K562 (cell line): ENCODE measurements around the gene MARCKSL1. TPM values are rescaled to one million over a fixed set of nuclear protein-coding genes. Genes with fewer than 3 reads are reported as not detected.
A peak's percentile ranks its signal among the peaks of the same experiment; 100 is the strongest.

Experiments used
- ATAC-seq: fragments of 200-7000 bp; cut with Tn5 transposase; 3 replicates; pipeline ENCODE4 v1.9.1; 2020; ENCODE audit warnings: moderate library complexity
- BruUV-seq: library from RNA; stranded (reverse); fragments of 400-500 nt; replicated peaks from 2 replicates; lab custom pipeline; 2021; lab: Mats Ljungman, UMichigan
- CTCF ChIA-PET: fragments of 300-600 bp; formaldehyde crosslinking; extraction: SDS; loops from one replicate; lab custom pipeline; 2021; ENCODE audit warnings: low intra/inter-chr PET ratio; lab: Yijun Ruan, JAX
- POLR2A ChIA-PET: fragments of 300-600, 350-650 bp; sonication (Branson Sonifier 250); formaldehyde crosslinking; extraction: SDS; loops from one replicate; lab custom pipeline; 2021; ENCODE audit warnings: antibody characterized with exemption, inconsistent platforms; lab: Yijun Ruan, JAX
- DNase-seq, 4 experiments: peaks; one replicate each; pipeline versions ENCODE4 v3.0.0 to v3.0.0-alpha.2; 2011 to 2018; ENCODE audit warnings: low spot score in 3 of 4, mixed read lengths in 3 of 4; ENCODE audit errors: extremely low read depth in 1 of 4
- FAIRE-seq: peaks from 2 replicates; lab custom pipeline; 2011; peaks lifted over from hg19 to GRCh38; lab: Jason Lieb, UNC
- H2AFZ ChIP-seq: 2 replicates; pipeline ENCODE4 v1.6.0; 2011; ENCODE audit warnings: low read depth, low read length, control low read depth, inconsistent platforms
- H3K27ac ChIP-seq: fragments of 200-600 bp; 3 replicates; pipeline ENCODE4 v1.8.0; 2011; ENCODE audit warnings: low read depth, mild to moderate bottlenecking, control low read depth, inconsistent platforms, low read length, moderate library complexity, mixed read lengths; ENCODE audit errors: extremely low read depth
- H3K27me3 ChIP-seq, 2 experiments: fragments of 300-600 bp in 1 of 2; 2 replicates in 1 of 2; 3 replicates in 1 of 2; pipeline versions ENCODE4 v1.6.0 to v1.8.0; 2011; ENCODE audit warnings: inconsistent platforms in 2 of 2, low read length in 2 of 2, mild to moderate bottlenecking in 1 of 2, mixed read lengths in 1 of 2, moderate library complexity in 1 of 2; ENCODE audit not compliant: control insufficient read depth in 2 of 2, insufficient read depth in 2 of 2
- H3K36me3 ChIP-seq: fragments of 300-600 bp; 3 replicates; pipeline ENCODE4 v1.8.0; 2011; ENCODE audit warnings: mild to moderate bottlenecking, low read length, inconsistent platforms; ENCODE audit not compliant: control insufficient read depth, insufficient read depth
- H3K4me1 ChIP-seq, 2 experiments: fragments of 200-600 bp in 1 of 2; replicated peaks in 1 of 2; 2 replicates in 1 of 2; 3 replicates in 1 of 2; pipeline versions ENCODE4 v1.5.1 to v1.8.0; 2011; ENCODE audit warnings: inconsistent platforms in 2 of 2, low read length in 2 of 2, mild to moderate bottlenecking in 1 of 2, mixed read lengths in 1 of 2, moderate library complexity in 1 of 2; ENCODE audit not compliant: control insufficient read depth in 2 of 2, insufficient read depth in 2 of 2
- H3K4me2 ChIP-seq: 2 replicates; pipeline ENCODE4 v1.6.1; 2011; ENCODE audit warnings: low read length, control low read depth, inconsistent platforms, mixed read lengths; ENCODE audit not compliant: insufficient read depth
- H3K4me3 ChIP-seq: fragments of 200-600 bp; sonication (generic), shearing (Covaris generic); 2 replicates; pipeline ENCODE4 v1.5.1; 2016; ENCODE audit warnings: control low read depth, inconsistent platforms
- H3K79me2 ChIP-seq: fragments of 200-600 bp; 3 replicates; pipeline ENCODE4 v1.8.0; 2011; ENCODE audit warnings: low read length, inconsistent platforms; ENCODE audit not compliant: control insufficient read depth, insufficient read depth
- H3K9ac ChIP-seq, 2 experiments: 2 replicates each; pipeline versions ENCODE4 v1.6.0 to v1.6.1; 2011; ENCODE audit warnings: low read depth in 2 of 2, low read length in 2 of 2, control low read depth in 1 of 2, inconsistent platforms in 1 of 2, mild to moderate bottlenecking in 1 of 2, mixed read lengths in 1 of 2; ENCODE audit not compliant: insufficient read depth in 1 of 2
- H3K9me1 ChIP-seq: one replicate; pipeline ENCODE4 v1.6.0; 2011; ENCODE audit warnings: inconsistent platforms, mild to moderate bottlenecking, low read length, moderate library complexity; ENCODE audit not compliant: control insufficient read depth, insufficient read depth
- H3K9me3 ChIP-seq: replicated peaks from 2 replicates; pipeline ENCODE4 v1.5.1; 2011; ENCODE audit warnings: low read depth, low read length, inconsistent platforms; ENCODE audit not compliant: control insufficient read depth, insufficient read depth
- H4K20me1 ChIP-seq: replicated peaks from 2 replicates; pipeline ENCODE4 v1.6.1; 2011; ENCODE audit warnings: low read length, inconsistent platforms, mixed read lengths; ENCODE audit not compliant: control insufficient read depth, insufficient read depth
- ARID1B ChIP-seq: fragments of 450-650 bp; IDR thresholded peaks from 2 replicates; pipeline ENCODE4 v1.6.1; 2016; ENCODE audit warnings: antibody characterized with exemption, mild to moderate bottlenecking, inconsistent platforms
- CBFA2T3 ChIP-seq: fragments of 450-650 bp; IDR thresholded peaks from 2 replicates; pipeline ENCODE4 v1.6.1; 2017
- HDAC1 ChIP-seq, 2 experiments: fragments of 450-650 bp; IDR thresholded peaks; 2 replicates each; pipeline ENCODE4 v1.6.1; 2016 to 2017; ENCODE audit warnings: inconsistent platforms in 1 of 2, mild to moderate bottlenecking in 1 of 2, moderate library complexity in 1 of 2
- LEF1 ChIP-seq: fragments of 450-650 bp; IDR thresholded peaks from 2 replicates; pipeline ENCODE4 v1.6.1; 2016; ENCODE audit warnings: mild to moderate bottlenecking
- MCM7 ChIP-seq, 2 experiments: fragments of 450-650 bp; IDR thresholded peaks; 2 replicates each; pipeline ENCODE4 v1.6.1; 2016 to 2018
- NR2C2 ChIP-seq, 2 experiments: fragments of 200-800 bp in 1 of 2; sonication (Bioruptor generic) in 1 of 2; sonication (generic) in 1 of 2; formaldehyde crosslinking in 1 of 2; IDR thresholded peaks; 2 replicates each; pipeline versions ENCODE4 v1.6.1 to v1.8.0; 2016 to 2022; ENCODE audit warnings: mild to moderate bottlenecking in 1 of 2, missing compliant biosample characterization in 1 of 2, missing genetic modification characterization in 1 of 2, missing genetic modification reagents in 1 of 2
- RAD21 ChIP-seq, 2 experiments: fragments of 250-450 bp in 1 of 2; fragments of 450-650 bp in 1 of 2; sonication (Bioruptor Pico) in 1 of 2; formaldehyde crosslinking in 1 of 2; IDR thresholded peaks in 1 of 2; conservative IDR thresholded peaks in 1 of 2; 2 replicates each; pipeline versions ENCODE4 v1.4.0 to v1.8.0; 2020 to 2022; ENCODE audit warnings: mild to moderate bottlenecking in 2 of 2, moderate library complexity in 1 of 2
- RBM15 ChIP-seq: fragments of 200-400 bp; formaldehyde crosslinking; IDR thresholded peaks from 2 replicates; pipeline ENCODE4 v1.6.1; 2018; ENCODE audit warnings: mild to moderate bottlenecking, low read length, moderate library complexity; ENCODE audit not compliant: insufficient read depth
- ZNF23 ChIP-seq: fragments of 250-450 bp; sonication (Bioruptor Pico); IDR thresholded peaks from 2 replicates; pipeline ENCODE4 v1.4.0; 2020; ENCODE audit warnings: mild to moderate bottlenecking
- ZNF695 ChIP-seq: fragments of 450-650 bp; formaldehyde crosslinking; IDR thresholded peaks from 2 replicates; pipeline ENCODE4 v1.4.0; 2020; ENCODE audit warnings: mild to moderate bottlenecking, moderate library complexity
- WGBS: fragments of 100-300 bp; shearing (Covaris generic); methylation state at CpG from one replicate; pipeline ENCODE4 v1.1.6; 2016; ENCODE audit warnings: low coverage, mixed read lengths; ENCODE audit not compliant: insufficient coverage; ENCODE audit errors: missing lambda C conversion rate; 5-methylcytosine and 5-hydroxymethylcytosine counted together
- in situ Hi-C: fragments of 300-500 bp; cut with MboI; formaldehyde crosslinking; loops from 4 replicates; pipeline ENCODE4 v1.15.0; 2018; ENCODE audit warnings: inconsistent platforms, mixed read lengths
- intact Hi-C: fragments of 100-400 bp; cut with micrococcal nuclease; formaldehyde crosslinking; loops from 2 replicates; pipeline ENCODE4 v1.14.2; 2022
- polyA plus RNA-seq, 8 experiments: library from polyadenylated mRNA; depleted of rRNA in 4 of 8; stranded (reverse) in 5 of 8; unstranded in 3 of 8; fragments of >200 nt; fragmentation: Nextera tagmentation in 2 of 8; fragmentation: Illumina TruSeq in 1 of 8; extraction: Ambion mirVana in 2 of 8; extraction: Trizol in 1 of 8; gene quantifications; 2 replicates each; pipeline versions ENCODE4 v1.2.1 to v1.2.3, GENCODE V29; 2011 to 2014; ENCODE audit warnings: inconsistent platforms in 1 of 8, missing spikeins in 1 of 8
- total RNA-seq, 7 experiments: library from RNA; depleted of rRNA in 6 of 7; stranded (reverse); fragments of >200 nt in 6 of 7; fragmentation: Illumina TruSeq in 2 of 7; extraction: Trizol in 2 of 7; gene quantifications; 2 replicates each; pipeline versions ENCODE4 v1.2.1 to v1.2.3, GENCODE V29; 2011 to 2021; ENCODE audit warnings: low replicate concordance in 1 of 7
- TF ChIP-seq, protein P1 (sequence below): sonication (generic); formaldehyde crosslinking; IDR thresholded peaks from 2 replicates; pipeline ENCODE4 v1.8.1; 2022; ENCODE audit warnings: missing genetic modification reagents
- TF ChIP-seq, protein P2 (sequence below): fragments of 450-650 bp; IDR thresholded peaks from 2 replicates; pipeline ENCODE4 v1.6.1; 2017; ENCODE audit warnings: mild to moderate bottlenecking, moderate library complexity
- TF ChIP-seq, protein P3 (sequence below): sonication (generic); formaldehyde crosslinking; IDR thresholded peaks from 2 replicates; pipeline ENCODE4 v1.8.0; 2022; ENCODE audit warnings: missing genetic modification reagents, mild to moderate bottlenecking, borderline replicate concordance
- TF ChIP-seq, protein P4 (sequence below): fragments of 450-650 bp; IDR thresholded peaks from 2 replicates; pipeline ENCODE4 v1.7.0; 2016; ENCODE audit warnings: borderline replicate concordance
- TF ChIP-seq, protein P5 (sequence below): fragments of 250-450 bp; sonication (Bioruptor Pico); IDR thresholded peaks from 2 replicates; pipeline ENCODE4 v1.8.0; 2021; ENCODE audit warnings: moderate library complexity, mild to moderate bottlenecking, inconsistent platforms

The MARCKSL1 gene
- total and polyA plus RNA-seq, 9 of the 15 experiments (the other 6 are each of a cell fraction or from before 2014, with no cell fraction given) = 14.7 to 325 (median 155) TPM

DNA sequence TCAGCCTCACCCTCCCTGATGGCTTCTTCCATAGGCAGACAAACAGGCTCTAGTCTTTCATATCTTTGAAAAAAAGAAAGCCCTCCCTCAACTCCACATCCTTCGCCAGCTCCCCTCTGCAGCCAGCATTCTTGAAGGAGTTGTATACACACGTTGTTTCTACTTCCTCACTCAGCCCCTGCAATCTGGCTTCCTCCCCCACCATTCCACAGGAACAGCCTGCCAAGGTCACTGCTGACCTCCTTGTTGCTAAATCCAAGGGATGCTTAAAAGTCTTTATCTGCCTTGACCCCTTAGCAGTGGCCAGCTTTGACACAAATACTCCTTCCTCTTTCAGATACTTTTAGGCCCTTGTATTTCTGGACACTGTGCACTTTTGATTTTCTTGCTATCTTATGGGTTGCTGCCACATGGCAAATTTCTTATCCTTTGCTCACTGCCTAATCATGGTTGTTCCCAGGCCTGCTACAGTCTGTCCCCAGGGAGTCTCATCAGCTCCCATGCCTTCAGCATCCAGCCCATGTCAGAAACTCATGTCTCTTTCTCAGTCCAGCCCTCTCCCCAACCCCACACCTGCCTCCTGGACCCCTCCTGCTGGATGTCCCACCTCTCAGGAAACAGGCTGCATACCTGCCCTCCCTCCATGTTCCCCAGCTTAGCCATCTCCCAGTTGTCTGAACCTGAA lies 18.0 kb upstream of the MARCKSL1 start:
- POLR2A ChIA-PET = interaction anchor here (0.6 to 3.8 kb wide), 5 partner anchors 9 to 22 kb away, joined by 4 to 36 read pairs (median 8); partner anchors contain the start of gene MARCKSL1
- no peak for ATAC-seq
- H3K9ac ChIP-seq = peak overlapping the region in 1 of 2 experiments; percentile 54; a peak in 2 of 4 replicates
- intact Hi-C loops (loop anchor here (5.0 kb wide), 1 partner anchor 148 kb away; no protein-coding TSS in a partner anchor), in situ Hi-C loops (no loop called here)
- CTCF ChIA-PET = no interaction called here
- BruUV-seq = no TSS peak
- 0 out of 2 replicates have a peak, but pooled peaks cover 6% of the 10 kb centered on the region for H4K20me1 ChIP-seq
- DNase-seq = peak in 1 of 4 experiments; percentile 52
- peaks cover 8% of the 10 kb centered on the region; the same call in 1 of the 3 replicates for H3K36me3 ChIP-seq
- H3K4me2 ChIP-seq = no peak overlapping the region
- H3K27me3 ChIP-seq = no peaks in the 10 kb centered on the region
- H3K27ac ChIP-seq = no peak overlapping the region
- no peaks in the 10 kb centered on the region for H3K9me1 ChIP-seq
- H2AFZ ChIP-seq = no peak overlapping the region
- no peak for FAIRE-seq
- H3K4me3 ChIP-seq = no peak overlapping the region
- H3K79me2 ChIP-seq = peaks cover 12% of the 10 kb centered on the region; the same call in 2 of the 3 replicates
- H3K9me3 ChIP-seq = no peaks in the 10 kb centered on the region; the same call in 1 of the 2 replicates
- 41% methylated on average over 2 of the region's 2 CpGs for WGBS
- H3K4me1 ChIP-seq = peaks cover 28 to 42% of the 10 kb centered on the region in 2 experiments
- TF ChIP-seq, protein P1, sequence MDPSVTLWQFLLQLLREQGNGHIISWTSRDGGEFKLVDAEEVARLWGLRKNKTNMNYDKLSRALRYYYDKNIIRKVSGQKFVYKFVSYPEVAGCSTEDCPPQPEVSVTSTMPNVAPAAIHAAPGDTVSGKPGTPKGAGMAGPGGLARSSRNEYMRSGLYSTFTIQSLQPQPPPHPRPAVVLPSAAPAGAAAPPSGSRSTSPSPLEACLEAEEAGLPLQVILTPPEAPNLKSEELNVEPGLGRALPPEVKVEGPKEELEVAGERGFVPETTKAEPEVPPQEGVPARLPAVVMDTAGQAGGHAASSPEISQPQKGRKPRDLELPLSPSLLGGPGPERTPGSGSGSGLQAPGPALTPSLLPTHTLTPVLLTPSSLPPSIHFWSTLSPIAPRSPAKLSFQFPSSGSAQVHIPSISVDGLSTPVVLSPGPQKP (CRISPR knock-in tag) = no peak
- TF ChIP-seq, protein P2, sequence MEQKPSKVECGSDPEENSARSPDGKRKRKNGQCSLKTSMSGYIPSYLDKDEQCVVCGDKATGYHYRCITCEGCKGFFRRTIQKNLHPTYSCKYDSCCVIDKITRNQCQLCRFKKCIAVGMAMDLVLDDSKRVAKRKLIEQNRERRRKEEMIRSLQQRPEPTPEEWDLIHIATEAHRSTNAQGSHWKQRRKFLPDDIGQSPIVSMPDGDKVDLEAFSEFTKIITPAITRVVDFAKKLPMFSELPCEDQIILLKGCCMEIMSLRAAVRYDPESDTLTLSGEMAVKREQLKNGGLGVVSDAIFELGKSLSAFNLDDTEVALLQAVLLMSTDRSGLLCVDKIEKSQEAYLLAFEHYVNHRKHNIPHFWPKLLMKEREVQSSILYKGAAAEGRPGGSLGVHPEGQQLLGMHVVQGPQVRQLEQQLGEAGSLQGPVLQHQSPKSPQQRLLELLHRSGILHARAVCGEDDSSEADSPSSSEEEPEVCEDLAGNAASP = no peak
- TF ChIP-seq HDAC1 (IDR thresholded peaks at IDR 0.05) (peak in 1 of 2 experiments; percentile 84; a peak in 2 of 4 replicates), RBM15 (no peak), NR2C2 (CRISPR knock-in tag; IDR thresholded peaks at IDR 0.05) (no peak), NR2C2 (tag; IDR thresholded peaks at IDR 0.05) (peak; percentile 40; the same call in 1 of the 2 replicates), CBFA2T3 (peak; percentile 38), RAD21 (CRISPR knock-in tag; conservative IDR thresholded peaks at IDR 0.05 in 1 of 2, IDR thresholded peaks at IDR 0.05 in 1 of 2) (no peak), LEF1 (no peak), ZNF695 (CRISPR knock-in tag) (no peak), ZNF23 (CRISPR knock-in tag) (no peak), MCM7 (IDR thresholded peaks at IDR 0.05) (no peak), ARID1B (peak; percentile 30; the same call in 1 of the 2 replicates)
- TF ChIP-seq, protein P3, sequence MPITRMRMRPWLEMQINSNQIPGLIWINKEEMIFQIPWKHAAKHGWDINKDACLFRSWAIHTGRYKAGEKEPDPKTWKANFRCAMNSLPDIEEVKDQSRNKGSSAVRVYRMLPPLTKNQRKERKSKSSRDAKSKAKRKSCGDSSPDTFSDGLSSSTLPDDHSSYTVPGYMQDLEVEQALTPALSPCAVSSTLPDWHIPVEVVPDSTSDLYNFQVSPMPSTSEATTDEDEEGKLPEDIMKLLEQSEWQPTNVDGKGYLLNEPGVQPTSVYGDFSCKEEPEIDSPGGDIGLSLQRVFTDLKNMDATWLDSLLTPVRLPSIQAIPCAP (CRISPR knock-in tag) = no peak
- TF ChIP-seq, protein P4, sequence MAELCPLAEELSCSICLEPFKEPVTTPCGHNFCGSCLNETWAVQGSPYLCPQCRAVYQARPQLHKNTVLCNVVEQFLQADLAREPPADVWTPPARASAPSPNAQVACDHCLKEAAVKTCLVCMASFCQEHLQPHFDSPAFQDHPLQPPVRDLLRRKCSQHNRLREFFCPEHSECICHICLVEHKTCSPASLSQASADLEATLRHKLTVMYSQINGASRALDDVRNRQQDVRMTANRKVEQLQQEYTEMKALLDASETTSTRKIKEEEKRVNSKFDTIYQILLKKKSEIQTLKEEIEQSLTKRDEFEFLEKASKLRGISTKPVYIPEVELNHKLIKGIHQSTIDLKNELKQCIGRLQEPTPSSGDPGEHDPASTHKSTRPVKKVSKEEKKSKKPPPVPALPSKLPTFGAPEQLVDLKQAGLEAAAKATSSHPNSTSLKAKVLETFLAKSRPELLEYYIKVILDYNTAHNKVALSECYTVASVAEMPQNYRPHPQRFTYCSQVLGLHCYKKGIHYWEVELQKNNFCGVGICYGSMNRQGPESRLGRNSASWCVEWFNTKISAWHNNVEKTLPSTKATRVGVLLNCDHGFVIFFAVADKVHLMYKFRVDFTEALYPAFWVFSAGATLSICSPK = no peak
- TF ChIP-seq, protein P5, sequence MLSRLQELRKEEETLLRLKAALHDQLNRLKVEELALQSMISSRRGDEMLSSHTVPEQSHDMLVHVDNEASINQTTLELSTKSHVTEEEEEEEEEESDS = no peak
